A673 (cell line): ENCODE results near the gene TMEM217. TPM values are rescaled to one million over a fixed set of nuclear protein-coding genes. Genes with fewer than 3 reads are reported as not detected.

Source experiments
- BruUV-seq: library from RNA; stranded (reverse); fragments of 400-500 nt; replicated peaks from 2 replicates; lab custom pipeline; 2021; lab: Mats Ljungman, UMichigan
- CTCF ChIA-PET: fragments of 300-600 bp; sonication (Branson Sonifier 250); formaldehyde crosslinking; loops from one replicate; lab custom pipeline; 2022; ENCODE audit warnings: antibody characterized with exemption; lab: Charles Lee
- POLR2A ChIA-PET: fragments of 300-600 bp; sonication (Branson Sonifier 250); formaldehyde crosslinking; loops from one replicate; lab custom pipeline; 2022; ENCODE audit warnings: antibody characterized with exemption; ENCODE audit not compliant: low non-redundant PET; lab: Charles Lee
- DNase-seq: peaks from one replicate; pipeline ENCODE4 v3.0.0-alpha.2; 2015; ENCODE audit warnings: low spot score
- H3K27ac ChIP-seq: fragments of 200-600 bp; sonication (generic); 2 replicates; pipeline ENCODE4 v1.5.1; 2016; ENCODE audit warnings: mixed run types, low read depth, mild to moderate bottlenecking, mixed read lengths, antibody characterized with exemption, low read length; ENCODE audit not compliant: poor library complexity, severe bottlenecking
- H3K27me3 ChIP-seq: fragments of 200-600 bp; sonication (generic); replicated peaks from 2 replicates; pipeline ENCODE4 v1.6.1; 2017; ENCODE audit warnings: mixed run types, low read depth, mild to moderate bottlenecking, mixed read lengths, antibody characterized with exemption, low read length; ENCODE audit not compliant: insufficient read depth, poor library complexity
- H3K36me3 ChIP-seq: fragments of 200-600 bp; sonication (generic); 2 replicates; pipeline ENCODE4 v1.6.1; 2016; ENCODE audit warnings: mixed run types, mild to moderate bottlenecking, mixed read lengths, antibody characterized with exemption, low read length; ENCODE audit not compliant: insufficient read depth, poor library complexity, severe bottlenecking
- H3K4me1 ChIP-seq: fragments of 200-600 bp; sonication (generic); 2 replicates; pipeline ENCODE4 v1.6.1; 2017; ENCODE audit warnings: mixed run types, mild to moderate bottlenecking, mixed read lengths, antibody characterized with exemption, low read length; ENCODE audit not compliant: insufficient read depth, poor library complexity, severe bottlenecking
- H3K4me3 ChIP-seq: fragments of 200-600 bp; sonication (generic); 2 replicates; pipeline ENCODE4 v1.5.1; 2016; ENCODE audit warnings: low read depth, mixed run types, mild to moderate bottlenecking, mixed read lengths, low read length; ENCODE audit not compliant: poor library complexity, severe bottlenecking
- H3K9me3 ChIP-seq: fragments of 200-600 bp; sonication (generic); 2 replicates; pipeline ENCODE4 v1.6.1; 2016; ENCODE audit warnings: mixed run types, low read depth, mild to moderate bottlenecking, mixed read lengths, antibody characterized with exemption, low read length; ENCODE audit not compliant: poor library complexity, severe bottlenecking
- CTCF ChIP-seq: fragments of 300-800, 200-600 bp; sonication (generic); conservative IDR thresholded peaks from 2 replicates; pipeline ENCODE4 v1.5.1; 2017; ENCODE audit warnings: low read depth, mild to moderate bottlenecking, antibody characterized with exemption, low read length, moderate library complexity, mixed read lengths
- EZH2 ChIP-seq: fragments of 200-600 bp; sonication (generic); IDR thresholded peaks from 2 replicates; pipeline ENCODE4 v1.6.1; 2017; ENCODE audit warnings: borderline replicate concordance, low read depth, mild to moderate bottlenecking, mixed read lengths, antibody characterized with exemption, low read length; ENCODE audit not compliant: poor library complexity, severe bottlenecking
- intact Hi-C: fragments of 100-400 bp; cut with micrococcal nuclease; formaldehyde crosslinking; loops from one replicate; pipeline ENCODE4 v1.10.0; 2022; ENCODE audit not compliant: unreplicated experiment
- total RNA-seq: library from RNA; stranded (reverse); gene quantifications from 2 replicates; pipeline ENCODE4 v1.2.3, GENCODE V29; 2021

TMEM217 gene
- total RNA-seq, 1 experiment from 2014 or later: 0.37 TPM

GRCh38 chr6:37284781-37285180, 26.8 kb upstream of the TMEM217 start:
- intact Hi-C loops: no loop called here
- no TSS peak for BruUV-seq
- POLR2A ChIA-PET: no interaction called here

GRCh38 chr6:37283671-37284151, 25.8 kb upstream of the TMEM217 start:
- no peak overlapping the region for H3K4me3 ChIP-seq
- ChIA-PET CTCF (no interaction called here), POLR2A (no interaction called here)
- peaks cover 24% of the 10 kb centered on the region for H3K36me3 ChIP-seq
- H3K9me3 ChIP-seq: no peaks in the 10 kb centered on the region
- TF ChIP-seq EZH2 (no peak), CTCF (no peak)
- peak overlapping the region; percentile 72 for H3K27ac ChIP-seq
- peaks cover 41% of the 10 kb centered on the region for H3K4me1 ChIP-seq
- no peak for DNase-seq
- H3K27me3 ChIP-seq: no peaks in the 10 kb centered on the region
- no TSS peak for BruUV-seq
- intact Hi-C loops: no loop called here

More at GRCh38 chr6:37284781-37285180, 26.8 kb upstream of the TMEM217 start:
- CTCF ChIA-PET: interaction anchor here (0.6 kb wide), 1 partner anchor 266 kb away, joined by 3 read pairs; no protein-coding TSS in a partner anchor
- no peak for DNase-seq
- H3K27ac ChIP-seq: no peak overlapping the region
- H3K9me3 ChIP-seq: no peaks in the 10 kb centered on the region
- peaks cover 40% of the 10 kb centered on the region for H3K4me1 ChIP-seq
- no peak overlapping the region for H3K4me3 ChIP-seq
- H3K36me3 ChIP-seq: peaks cover 24% of the 10 kb centered on the region
- H3K27me3 ChIP-seq: no peaks in the 10 kb centered on the region
- TF ChIP-seq CTCF (no peak), EZH2 (no peak)

- CTCF ChIA-PET: no interaction called here
Observed at GRCh38 chr6:37283268-37283667, 25.3 kb upstream of the TMEM217 start.

More at GRCh38 chr6:37283268-37283667, 25.3 kb upstream of the TMEM217 start:
- DNase-seq: peak; percentile 92
- POLR2A ChIA-PET: no interaction called here
- H3K9me3 ChIP-seq: no peaks in the 10 kb centered on the region
- no TSS peak for BruUV-seq
- peak overlapping the region; percentile 72 for H3K27ac ChIP-seq
- no peaks in the 10 kb centered on the region for H3K27me3 ChIP-seq
- H3K4me1 ChIP-seq: peaks cover 41% of the 10 kb centered on the region
- H3K36me3 ChIP-seq: peaks cover 24% of the 10 kb centered on the region
- H3K4me3 ChIP-seq: no peak overlapping the region
- no peak for TF ChIP-seq CTCF
- TF ChIP-seq EZH2: no peak
- intact Hi-C loops: no loop called here
